Gastrocnemius medialis (tissue), 4 donors: ENCODE data around the gene STYX.

Experiments used
- CTCF ChIP-seq, 5 experiments: fragments of 450-650 bp in 3 of 5; fragments of 200-600 bp in 2 of 5; sonication (generic) in 2 of 5; IDR thresholded peaks in 4 of 5; conservative IDR thresholded peaks in 1 of 5; 1 replicate in 4 of 5; 2 replicates in 1 of 5; pipeline ENCODE4 v1.5.1; 2016 to 2019; ENCODE audit warnings: antibody characterized with exemption in 5 of 5, mild to moderate bottlenecking in 3 of 5, moderate library complexity in 3 of 5
- POLR2A ChIP-seq, 2 donors: fragments of 450-650 bp; IDR thresholded peaks; one replicate each; pipeline ENCODE4 v1.6.1; 2017; ENCODE audit warnings: antibody characterized with exemption in 2 of 2, mild to moderate bottlenecking in 2 of 2, moderate library complexity in 2 of 2

- TF ChIP-seq CTCF (IDR thresholded peaks at IDR 0.05 in 4 of 5, conservative IDR thresholded peaks at IDR 0.05 in 1 of 5): no peak
- no peak for TF ChIP-seq POLR2A (IDR thresholded peaks at IDR 0.05)
Measured at GRCh38 chr14:52793061-52793460, 63.1 kb downstream of the STYX start.
